Activated B cell treated with CpG ODN at 0.5 μM for 24 hours (primary cell): ENCODE measurements around the gene MIPEP. TPM values are rescaled to one million over a fixed set of nuclear protein-coding genes. Genes with fewer than 3 reads are reported as not detected.

Experiments
- ATAC-seq: fragments of 200-7000 bp; cut with Tn5 transposase; one replicate; pipeline ENCODE4 v1.10.0; 2021; ENCODE audit warnings: low read depth, mild to moderate bottlenecking, moderate library complexity
- CTCF ChIA-PET: fragments of 350-600 bp; sonication (Branson Sonifier 250); formaldehyde crosslinking; loops from one replicate; lab custom pipeline; 2021; ENCODE audit warnings: antibody characterized with exemption; lab: Charles Lee
- POLR2A ChIA-PET: fragments of 350-600 bp; sonication (Branson Sonifier 250); formaldehyde crosslinking; loops from one replicate; lab custom pipeline; 2021; ENCODE audit warnings: antibody characterized with exemption; lab: Charles Lee
- DNase-seq: peaks from one replicate; pipeline ENCODE4 v3.0.0; 2022
- H3K27ac Mint-ChIP-seq: one replicate; pipeline ENCODE4 v1.8.0; 2020; ENCODE audit warnings: mixed read lengths
- H3K27me3 Mint-ChIP-seq: one replicate; pipeline ENCODE4 v1.8.0; 2021; ENCODE audit warnings: mixed read lengths
- H3K36me3 Mint-ChIP-seq: one replicate; pipeline ENCODE4 v1.8.0; 2021; ENCODE audit warnings: low read depth, mixed read lengths
- H3K4me1 Mint-ChIP-seq: one replicate; pipeline ENCODE4 v1.8.0; 2021; ENCODE audit warnings: mixed read lengths
- H3K4me3 Mint-ChIP-seq: one replicate; pipeline ENCODE4 v1.8.0; 2020; ENCODE audit warnings: mild to moderate bottlenecking, mixed read lengths
- H3K9me3 Mint-ChIP-seq: one replicate; pipeline ENCODE4 v1.8.0; 2020; ENCODE audit warnings: mixed read lengths
- CTCF ChIP-seq: fragments of 200-600 bp; IDR thresholded peaks from one replicate; pipeline ENCODE4 v1.8.0; 2022; ENCODE audit warnings: antibody characterized with exemption, mild to moderate bottlenecking
- intact Hi-C: fragments of 100-400 bp; cut with micrococcal nuclease; formaldehyde crosslinking; loops from one replicate; pipeline ENCODE4 v1.15.1; 2024
- total RNA-seq: library from RNA; stranded (reverse); gene quantifications from 2 replicates; pipeline ENCODE4 v1.2.3, GENCODE V29; 2022

Gene MIPEP
- total RNA-seq, 1 donor from 2014 or later = 19.7 TPM

GRCh38 chr13:23847497-23847896 lies 41.7 kb downstream of the MIPEP start:
- Mint-ChIP-seq H3K27me3 (no peaks in the 10 kb centered on the region), H3K4me3 (no peak overlapping the region), H3K36me3 (peaks cover under 1% of the 10 kb centered on the region), H3K4me1 (peaks cover 68% of the 10 kb centered on the region), H3K27ac (no peak overlapping the region), H3K9me3 (no peaks in the 10 kb centered on the region)
- ATAC-seq (no peak), DNase-seq (no peak)
- intact Hi-C loops = loop anchor here (2.0 kb wide), 1 partner anchor 71 kb away; no protein-coding TSS in a partner anchor
- ChIA-PET CTCF (interaction anchor here (1.1 to 1.3 kb wide), 2 partner anchors 15 to 40 kb away, joined by 3 to 4 read pairs; no protein-coding TSS in a partner anchor), POLR2A (interaction anchor here (0.9 kb wide), 1 partner anchor 36 kb away, joined by 4 read pairs; no protein-coding TSS in a partner anchor)
- TF ChIP-seq CTCF = no peak

DNA sequence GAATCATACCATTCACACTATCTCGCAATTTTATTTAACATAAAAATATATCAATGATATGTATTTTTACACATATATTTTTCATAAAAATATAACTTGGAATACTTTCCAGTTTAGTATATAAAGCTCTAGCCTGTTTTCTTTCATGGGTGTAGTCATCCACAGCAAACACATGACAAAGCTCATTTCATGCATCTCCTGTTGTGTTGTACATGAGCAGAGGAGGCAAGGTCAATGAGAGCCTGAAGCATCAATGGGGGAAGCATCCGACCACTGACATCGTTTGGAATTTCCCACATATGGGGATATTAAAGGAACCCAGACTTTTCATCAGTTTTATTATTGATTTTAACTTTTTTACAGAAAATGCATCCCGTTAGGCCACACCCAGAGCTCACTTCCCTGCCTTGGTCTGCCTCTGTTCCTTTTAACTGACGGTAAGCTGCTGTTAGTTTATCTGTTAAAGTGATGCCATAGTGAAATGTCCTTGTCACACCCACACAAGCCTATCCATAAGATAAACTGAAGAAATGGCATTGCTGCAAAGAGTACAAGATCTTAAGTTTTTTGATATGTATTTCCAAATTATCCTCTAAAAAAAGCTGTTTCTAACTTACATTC lies 44.0 kb downstream of the MIPEP start:
- POLR2A ChIA-PET = no interaction called here
- no peak for TF ChIP-seq CTCF
- Mint-ChIP-seq H3K9me3 (no peaks in the 10 kb centered on the region), H3K36me3 (peaks cover 14% of the 10 kb centered on the region), H3K4me1 (peaks cover 63% of the 10 kb centered on the region), H3K4me3 (peak overlapping the region; percentile 15), H3K27me3 (no peaks in the 10 kb centered on the region), H3K27ac (no peak overlapping the region)
- ATAC-seq (no peak), DNase-seq (no peak)
- intact Hi-C loops = loop anchor here (1.0 kb wide), 1 partner anchor 38 kb away; no protein-coding TSS in a partner anchor
- CTCF ChIA-PET = no interaction called here

GRCh38 chr13:23844132-23844531 lies 45.1 kb downstream of the MIPEP start:
- CTCF ChIA-PET = no interaction called here
- no peaks in the 10 kb centered on the region for H3K27me3 Mint-ChIP-seq
- intact Hi-C loops = no loop called here
- peaks cover 52% of the 10 kb centered on the region for H3K4me1 Mint-ChIP-seq
- H3K27ac Mint-ChIP-seq = no peak overlapping the region
- no peak for TF ChIP-seq CTCF
- H3K36me3 Mint-ChIP-seq = peaks cover 19% of the 10 kb centered on the region
- no peak for DNase-seq
- POLR2A ChIA-PET = no interaction called here
- no peak overlapping the region for H3K4me3 Mint-ChIP-seq
- ATAC-seq = no peak
- no peaks in the 10 kb centered on the region for H3K9me3 Mint-ChIP-seq

DNA sequence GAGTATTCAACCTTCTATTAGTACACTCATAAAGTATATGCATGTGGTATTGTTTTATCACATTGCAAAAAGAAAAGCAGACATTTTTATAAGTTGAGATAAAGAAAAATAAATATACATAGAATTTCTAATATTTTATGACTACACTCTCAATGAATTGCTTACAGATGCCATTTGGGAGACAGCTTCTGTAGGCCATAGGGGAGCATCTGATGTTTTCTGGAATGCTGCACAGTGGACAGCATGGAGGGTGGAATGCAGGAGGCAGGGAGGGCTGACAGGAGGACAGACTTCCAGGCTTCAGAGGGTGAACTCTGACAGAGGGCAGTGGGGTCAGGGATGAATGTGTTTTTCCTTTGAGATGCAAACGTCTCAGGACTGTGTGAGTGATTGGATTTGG lies 45.8 kb downstream of the MIPEP start:
- ATAC-seq (no peak), DNase-seq (no peak)
- Mint-ChIP-seq H3K27ac (no peak overlapping the region), H3K27me3 (no peaks in the 10 kb centered on the region), H3K4me3 (no peak overlapping the region), H3K36me3 (peaks cover 26% of the 10 kb centered on the region), H3K4me1 (peaks cover 45% of the 10 kb centered on the region), H3K9me3 (no peaks in the 10 kb centered on the region)
- ChIA-PET POLR2A (no interaction called here), CTCF (no interaction called here)
- TF ChIP-seq CTCF = no peak
- intact Hi-C loops = no loop called here

DNA sequence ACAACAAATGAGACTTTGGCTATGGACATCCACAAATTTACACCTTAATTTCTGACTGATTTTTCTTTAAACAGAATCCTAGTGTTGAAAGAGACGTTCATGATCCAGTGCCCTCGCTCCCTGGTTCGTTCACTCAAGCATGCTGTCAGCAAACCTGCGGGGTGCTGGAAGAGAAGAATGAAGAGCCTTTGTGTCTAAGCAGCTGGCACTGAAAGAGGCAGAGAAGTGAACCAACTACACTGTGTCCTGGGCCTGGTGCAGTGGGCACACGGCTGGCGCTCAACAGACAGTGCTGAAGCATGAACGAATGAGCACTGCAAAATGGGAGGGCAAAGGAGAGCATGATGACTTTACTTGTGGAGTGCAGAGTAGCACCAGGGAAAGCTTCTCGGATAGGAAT lies 46.8 kb downstream of the MIPEP start:
- ATAC-seq (no peak), DNase-seq (no peak)
- TF ChIP-seq CTCF = no peak
- H3K4me3 Mint-ChIP-seq = no peak overlapping the region
- CTCF ChIA-PET = no interaction called here
- H3K9me3 Mint-ChIP-seq = no peaks in the 10 kb centered on the region
- intact Hi-C loops = no loop called here
- peaks cover 32% of the 10 kb centered on the region for H3K36me3 Mint-ChIP-seq
- H3K4me1 Mint-ChIP-seq = peaks cover 35% of the 10 kb centered on the region
- H3K27ac Mint-ChIP-seq = no peak overlapping the region
- POLR2A ChIA-PET = no interaction called here
- no peaks in the 10 kb centered on the region for H3K27me3 Mint-ChIP-seq
